Measurements from ENCODE around the gene RMI2.

GRCh38 chr16:11295672-11296071, 49.6 kb upstream of the RMI2 start:
- TF ChIP-seq PATZ1 (CRISPR knock-in tag; IDR thresholded peaks at IDR 0.05; ENCODE audit: borderline replicate concordance) (no peak), ZNF70 (CRISPR knock-in tag; IDR thresholded peaks at IDR 0.05) (no peak), ZC3H10 (CRISPR knock-in tag; IDR thresholded peaks at IDR 0.05) (no peak), GLIS3 (CRISPR knock-in tag; IDR thresholded peaks at IDR 0.05) (no peak), ESRRG (CRISPR knock-in tag; IDR thresholded peaks at IDR 0.05) (no peak), CREB5 (CRISPR knock-in tag; IDR thresholded peaks at IDR 0.05; ENCODE audit: low read depth) (no peak), ZFP3 (CRISPR knock-in tag; IDR thresholded peaks at IDR 0.05) (no peak), SNAI2 (CRISPR knock-in tag; IDR thresholded peaks at IDR 0.05) (no peak), ZFP30 (CRISPR knock-in tag; IDR thresholded peaks at IDR 0.05) (no peak), OSR1 (CRISPR knock-in tag; IDR thresholded peaks at IDR 0.05) (no peak)
- TF ChIP-seq, protein P1, sequence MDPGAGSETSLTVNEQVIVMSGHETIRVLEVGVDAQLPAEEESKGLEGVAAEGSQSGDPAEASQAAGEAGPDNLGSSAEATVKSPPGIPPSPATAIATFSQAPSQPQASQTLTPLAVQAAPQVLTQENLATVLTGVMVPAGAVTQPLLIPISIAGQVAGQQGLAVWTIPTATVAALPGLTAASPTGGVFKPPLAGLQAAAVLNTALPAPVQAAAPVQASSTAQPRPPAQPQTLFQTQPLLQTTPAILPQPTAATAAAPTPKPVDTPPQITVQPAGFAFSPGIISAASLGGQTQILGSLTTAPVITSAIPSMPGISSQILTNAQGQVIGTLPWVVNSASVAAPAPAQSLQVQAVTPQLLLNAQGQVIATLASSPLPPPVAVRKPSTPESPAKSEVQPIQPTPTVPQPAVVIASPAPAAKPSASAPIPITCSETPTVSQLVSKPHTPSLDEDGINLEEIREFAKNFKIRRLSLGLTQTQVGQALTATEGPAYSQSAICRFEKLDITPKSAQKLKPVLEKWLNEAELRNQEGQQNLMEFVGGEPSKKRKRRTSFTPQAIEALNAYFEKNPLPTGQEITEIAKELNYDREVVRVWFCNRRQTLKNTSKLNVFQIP (CRISPR knock-in tag; IDR thresholded peaks at IDR 0.05; ENCODE audit: borderline replicate concordance, low read depth), result no peak

Measured in SK-N-SH treated with all-trans-retinoic acid at 6 μM for 48 hours (cell line).